ENCODE results near the gene RGS6.

- TF ChIP-seq POLR2A (IDR thresholded peaks at IDR 0.05; ENCODE audit: low read depth, low read length), result no peak
- TF ChIP-seq POLR2AphosphoS5 (IDR thresholded peaks at IDR 0.05; ENCODE audit: low read depth, low read length), result no peak
These were observed 371.7 kb downstream of the RGS6 start for GRCh38 chr14:72303930-72304329.

Data from GM12892 (cell line).